ENCODE measurements around the gene SHLD2. TPM values are rescaled to one million over a fixed set of nuclear protein-coding genes. Genes with fewer than 3 reads are reported as not detected.
A peak's percentile ranks its signal among the peaks of the same experiment; 100 is the strongest.
"Not testable (repeated sequence)": the region's sequence is repeated elsewhere in the genome, so short reads cannot be mapped to it uniquely, and the experiment has no call there.

SHLD2 gene
- total and polyA plus RNA-seq, 10 of the 15 experiments (the other 5 are each of a cell fraction or from before 2014, with no cell fraction given), result 24.5 to 45.3 (median 30.1) TPM

- peak overlapping the region; percentile 34 for H2AFZ ChIP-seq (ENCODE audit: control insufficient read depth, low read depth, low read length)
- in situ Hi-C loops (cut with MboI); POLR2A ChIA-PET; H3K9me3 ChIP-seq (replicated peaks; ENCODE audit: control insufficient read depth, insufficient read depth, low read length); SMC1A ChIA-PET (ENCODE audit: uncharacterized antibody, unreplicated experiment); H3K27ac ChIP-seq (ENCODE audit: control insufficient read depth, insufficient read depth); H3K36me3 ChIP-seq (ENCODE audit: control insufficient read depth in 2 of 2, insufficient read depth in 2 of 2, low read length in 1 of 2); RAD21 ChIA-PET (ENCODE audit: unreplicated experiment); H4K20me1 ChIP-seq (ENCODE audit: control insufficient read depth, insufficient read depth); H3K79me2 ChIP-seq (ENCODE audit: control insufficient read depth, insufficient read depth, low read length); H3K4me3 ChIP-seq; BruUV-seq (replicated peaks); CTCF ChIA-PET; FAIRE-seq; H3K4me2 ChIP-seq (ENCODE audit: control insufficient read depth, insufficient read depth); H3K4me1 ChIP-seq (ENCODE audit: control insufficient read depth, insufficient read depth, low read length); H3K27me3 ChIP-seq (replicated peaks in 1 of 2; ENCODE audit: control insufficient read depth in 2 of 2, insufficient read depth in 2 of 2, low read length in 1 of 2); H3K9ac ChIP-seq (ENCODE audit: control insufficient read depth, insufficient read depth, low read length): not testable (repeated sequence)
- DNase-seq (ENCODE audit: low read depth, low spot score) (peak; percentile 36), ATAC-seq (peak; percentile 77)
- intact Hi-C loops (cut with micrococcal nuclease; ENCODE audit: unreplicated experiment), result loop anchor here (5.0 kb wide), 1 partner anchor 264 kb away; no protein-coding TSS in a partner anchor
- 0 out of 2 replicates have a peak, but pooled peaks have one; percentile 29 for TF ChIP-seq YY1 (IDR thresholded peaks at IDR 0.05; ENCODE audit: low read depth, low read length)
- 0 out of 2 replicates have a peak, but pooled peaks have one; percentile 29 for TF ChIP-seq PAX8 (IDR thresholded peaks at IDR 0.05)
- TF ChIP-seq CREM (IDR thresholded peaks at IDR 0.05; ENCODE audit: low read depth), result 0 out of 2 replicates have a peak, but pooled peaks have one; percentile 17
- peak; percentile 64; the same call in 1 of the 2 replicates for TF ChIP-seq ATF7 (IDR thresholded peaks at IDR 0.05; ENCODE audit: low read depth)
- peak; percentile 94 for TF ChIP-seq PKNOX1 (IDR thresholded peaks at IDR 0.05)
- TF ChIP-seq MLLT1 (IDR thresholded peaks at IDR 0.05), result peak; percentile 50; the same call in 1 of the 2 replicates
- peak; percentile 65 for TF ChIP-seq PBX3 (IDR thresholded peaks at IDR 0.05; ENCODE audit: insufficient replicate concordance, low read depth, low read length)
- 22% methylated on average over 6 of the region's 6 CpGs for WGBS (ENCODE audit: insufficient coverage, insufficient replicate concordance, low lambda C conversion rate, missing lambda C conversion rate)
These were observed 105.9 kb downstream of the SHLD2 start for GRCh38 chr10:87200924-87201323.

- H3K4me3 ChIP-seq, result peak overlapping the region; percentile 41; the same call in 1 of the 2 replicates
- FAIRE-seq (peak; percentile 54), ATAC-seq (peak; percentile 52)
- H4K20me1 ChIP-seq (ENCODE audit: control insufficient read depth, insufficient read depth); H3K4me2 ChIP-seq (ENCODE audit: control insufficient read depth, insufficient read depth); POLR2A ChIA-PET; H3K36me3 ChIP-seq (ENCODE audit: control insufficient read depth in 2 of 2, insufficient read depth in 2 of 2, low read length in 1 of 2); H3K27ac ChIP-seq (ENCODE audit: control insufficient read depth, insufficient read depth); H3K4me1 ChIP-seq (ENCODE audit: control insufficient read depth, insufficient read depth, low read length); RAD21 ChIA-PET (ENCODE audit: unreplicated experiment); H3K79me2 ChIP-seq (ENCODE audit: control insufficient read depth, insufficient read depth, low read length); H3K9me3 ChIP-seq (replicated peaks; ENCODE audit: control insufficient read depth, insufficient read depth, low read length); BruUV-seq (replicated peaks); DNase-seq (ENCODE audit: low read depth, low spot score); H3K9ac ChIP-seq (ENCODE audit: control insufficient read depth, insufficient read depth, low read length); SMC1A ChIA-PET (ENCODE audit: uncharacterized antibody, unreplicated experiment); CTCF ChIA-PET; H2AFZ ChIP-seq (ENCODE audit: control insufficient read depth, low read depth, low read length); in situ Hi-C loops (cut with MboI); H3K27me3 ChIP-seq (replicated peaks in 1 of 2; ENCODE audit: control insufficient read depth in 2 of 2, insufficient read depth in 2 of 2, low read length in 1 of 2): not testable (repeated sequence)
- intact Hi-C loops (cut with micrococcal nuclease; ENCODE audit: unreplicated experiment), result loop anchor here (5.0 kb wide), 1 partner anchor 268 kb away; no protein-coding TSS in a partner anchor
- WGBS (ENCODE audit: insufficient coverage, insufficient replicate concordance, low lambda C conversion rate, missing lambda C conversion rate), result 0% methylated on average over 2 of the region's 4 CpGs
These were observed 109.8 kb downstream of the SHLD2 start for GRCh38 chr10:87204801-87205200.

DNA sequence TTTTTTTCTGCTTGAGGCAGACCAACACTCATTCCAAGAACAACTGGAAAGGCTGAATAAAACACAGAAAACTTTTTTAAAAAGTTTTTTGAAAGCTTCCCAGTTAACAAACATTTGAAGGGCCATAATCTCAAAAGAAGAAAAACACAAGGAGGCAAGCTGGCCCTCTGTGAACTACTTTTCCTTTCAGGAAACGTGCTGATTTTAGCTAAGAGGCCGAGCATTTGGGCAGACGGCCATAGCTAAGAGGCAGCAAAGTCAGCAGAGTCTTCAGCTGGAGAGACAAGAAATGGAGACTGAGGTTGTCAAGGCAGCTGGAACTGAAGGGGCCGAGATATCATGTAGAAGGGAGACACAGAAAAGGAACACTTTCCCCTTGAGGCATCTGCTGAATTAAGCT, 111.9 kb downstream of the SHLD2 start:
- H3K79me2 ChIP-seq (ENCODE audit: control insufficient read depth, insufficient read depth, low read length); H3K27ac ChIP-seq (ENCODE audit: control insufficient read depth, insufficient read depth); POLR2A ChIA-PET; H3K4me1 ChIP-seq (ENCODE audit: control insufficient read depth, insufficient read depth, low read length); H3K4me2 ChIP-seq (ENCODE audit: control insufficient read depth, insufficient read depth); H3K36me3 ChIP-seq (ENCODE audit: control insufficient read depth in 2 of 2, insufficient read depth in 2 of 2, low read length in 1 of 2); H3K9ac ChIP-seq (ENCODE audit: control insufficient read depth, insufficient read depth, low read length); BruUV-seq (replicated peaks); intact Hi-C loops (cut with micrococcal nuclease; ENCODE audit: unreplicated experiment); SMC1A ChIA-PET (ENCODE audit: uncharacterized antibody, unreplicated experiment); RAD21 ChIA-PET (ENCODE audit: unreplicated experiment); H3K4me3 ChIP-seq; H3K9me3 ChIP-seq (replicated peaks; ENCODE audit: control insufficient read depth, insufficient read depth, low read length); ATAC-seq; H2AFZ ChIP-seq (ENCODE audit: control insufficient read depth, low read depth, low read length); H3K27me3 ChIP-seq (replicated peaks in 1 of 2; ENCODE audit: control insufficient read depth in 2 of 2, insufficient read depth in 2 of 2, low read length in 1 of 2); CTCF ChIA-PET; FAIRE-seq; H4K20me1 ChIP-seq (ENCODE audit: control insufficient read depth, insufficient read depth); in situ Hi-C loops (cut with MboI); DNase-seq (ENCODE audit: low read depth, low spot score): not testable (repeated sequence)
- WGBS (ENCODE audit: insufficient coverage, insufficient replicate concordance, low lambda C conversion rate, missing lambda C conversion rate), result 97% methylated on average over 4 of the region's 4 CpGs

Data from GM12878 (cell line).